ENCODE results near the gene ABHD1. TPM values are rescaled to one million over a fixed set of nuclear protein-coding genes. Genes with fewer than 3 reads are reported as not detected.

Gene ABHD1
- total RNA-seq, 1 donor from 2014 or later, result not detected

DNA sequence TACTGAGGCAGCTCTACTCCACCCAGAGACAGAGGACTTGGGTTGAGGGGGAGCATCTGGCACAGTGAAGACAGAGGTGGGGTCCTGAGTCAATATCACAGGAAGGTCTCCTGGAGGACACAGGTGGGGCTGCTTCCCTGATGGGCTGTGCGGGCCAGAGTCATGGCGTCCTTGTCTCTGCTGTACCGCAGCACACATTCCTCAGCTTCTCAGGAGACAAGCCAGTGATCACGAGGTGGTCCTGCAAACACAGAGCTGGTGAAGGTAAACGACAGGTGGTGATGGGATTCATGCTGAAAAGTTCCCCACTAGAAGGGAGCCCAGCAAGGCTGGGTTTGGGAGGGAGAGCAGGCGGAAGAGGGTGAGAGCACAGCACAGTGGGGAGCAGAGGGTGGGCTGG, 34.9 kb downstream of the ABHD1 start:
- H3K36me3 Mint-ChIP-seq (ENCODE audit: low read depth, unreplicated experiment), result no peaks in the 10 kb centered on the region
- Histone ChIP-seq H3K27ac (ENCODE audit: low read depth, low read length) (no peak overlapping the region), H3K79me2 (ENCODE audit: insufficient read depth, low read length) (no peaks in the 10 kb centered on the region), H3K9me3 (ENCODE audit: insufficient read depth, low read depth, low read length) (no peaks in the 10 kb centered on the region), H3K4me3 (ENCODE audit: insufficient read depth, low read depth, low read length) (no peak overlapping the region), H4K20me1 (ENCODE audit: insufficient read depth, low read length) (no peaks in the 10 kb centered on the region), H3K27me3 (ENCODE audit: insufficient read depth, low read length) (peaks cover 3% of the 10 kb centered on the region), H3K4me1 (ENCODE audit: insufficient read depth, low read length) (no peaks in the 10 kb centered on the region), H3K9ac (ENCODE audit: low read length) (no peak overlapping the region), H3K4me2 (ENCODE audit: low read length) (no peak overlapping the region), H3K36me3 (ENCODE audit: insufficient read depth, low read length) (no peaks in the 10 kb centered on the region), H2AFZ (ENCODE audit: low read depth, low read length) (no peak overlapping the region)
- peaks cover 2% of the 10 kb centered on the region for H3K9me3 Mint-ChIP-seq (ENCODE audit: unreplicated experiment)
- no peak overlapping the region for H3K27ac Mint-ChIP-seq (ENCODE audit: unreplicated experiment)
- H3K4me1 Mint-ChIP-seq (ENCODE audit: low read depth, unreplicated experiment), result no peaks in the 10 kb centered on the region
- H3K4me3 Mint-ChIP-seq (ENCODE audit: unreplicated experiment), result no peak overlapping the region
- peaks cover 12% of the 10 kb centered on the region for H3K27me3 Mint-ChIP-seq (ENCODE audit: low read depth, unreplicated experiment)
- FAIRE-seq (no peak), DNase-seq (ENCODE audit: low read depth) (no peak)
- no peak for TF ChIP-seq EZH2 (IDR thresholded peaks at IDR 0.05; ENCODE audit: insufficient read depth, low read length)
- TF ChIP-seq, protein P1, sequence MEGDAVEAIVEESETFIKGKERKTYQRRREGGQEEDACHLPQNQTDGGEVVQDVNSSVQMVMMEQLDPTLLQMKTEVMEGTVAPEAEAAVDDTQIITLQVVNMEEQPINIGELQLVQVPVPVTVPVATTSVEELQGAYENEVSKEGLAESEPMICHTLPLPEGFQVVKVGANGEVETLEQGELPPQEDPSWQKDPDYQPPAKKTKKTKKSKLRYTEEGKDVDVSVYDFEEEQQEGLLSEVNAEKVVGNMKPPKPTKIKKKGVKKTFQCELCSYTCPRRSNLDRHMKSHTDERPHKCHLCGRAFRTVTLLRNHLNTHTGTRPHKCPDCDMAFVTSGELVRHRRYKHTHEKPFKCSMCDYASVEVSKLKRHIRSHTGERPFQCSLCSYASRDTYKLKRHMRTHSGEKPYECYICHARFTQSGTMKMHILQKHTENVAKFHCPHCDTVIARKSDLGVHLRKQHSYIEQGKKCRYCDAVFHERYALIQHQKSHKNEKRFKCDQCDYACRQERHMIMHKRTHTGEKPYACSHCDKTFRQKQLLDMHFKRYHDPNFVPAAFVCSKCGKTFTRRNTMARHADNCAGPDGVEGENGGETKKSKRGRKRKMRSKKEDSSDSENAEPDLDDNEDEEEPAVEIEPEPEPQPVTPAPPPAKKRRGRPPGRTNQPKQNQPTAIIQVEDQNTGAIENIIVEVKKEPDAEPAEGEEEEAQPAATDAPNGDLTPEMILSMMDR (IDR thresholded peaks at IDR 0.05; ENCODE audit: insufficient read depth, low read depth, low read length), result no peak

- H3K79me2 ChIP-seq (ENCODE audit: insufficient read depth, low read length), result no peaks in the 10 kb centered on the region
- peaks cover 12% of the 10 kb centered on the region for H3K27me3 Mint-ChIP-seq (ENCODE audit: low read depth, unreplicated experiment)
- no peak overlapping the region for H2AFZ ChIP-seq (ENCODE audit: low read depth, low read length)
- H3K4me1 Mint-ChIP-seq (ENCODE audit: low read depth, unreplicated experiment), result no peaks in the 10 kb centered on the region
- peaks cover under 1% of the 10 kb centered on the region for H3K9me3 Mint-ChIP-seq (ENCODE audit: unreplicated experiment)
- H3K4me3 ChIP-seq (ENCODE audit: insufficient read depth, low read depth, low read length), result no peak overlapping the region
- no peaks in the 10 kb centered on the region for H3K36me3 ChIP-seq (ENCODE audit: insufficient read depth, low read length)
- H3K36me3 Mint-ChIP-seq (ENCODE audit: low read depth, unreplicated experiment), result no peaks in the 10 kb centered on the region
- DNase-seq (ENCODE audit: low read depth), result no peak
- H3K27me3 ChIP-seq (ENCODE audit: insufficient read depth, low read length), result no peaks in the 10 kb centered on the region
- H3K27ac ChIP-seq (ENCODE audit: low read depth, low read length), result no peak overlapping the region
- no peak overlapping the region for H3K9ac ChIP-seq (ENCODE audit: low read length)
- H3K4me3 Mint-ChIP-seq (ENCODE audit: unreplicated experiment), result no peak overlapping the region
- no peak for FAIRE-seq
- H4K20me1 ChIP-seq (ENCODE audit: insufficient read depth, low read length), result no peaks in the 10 kb centered on the region
- H3K4me1 ChIP-seq (ENCODE audit: insufficient read depth, low read length), result no peaks in the 10 kb centered on the region
- no peak overlapping the region for H3K4me2 ChIP-seq (ENCODE audit: low read length)
- H3K9me3 ChIP-seq (ENCODE audit: insufficient read depth, low read depth, low read length), result no peaks in the 10 kb centered on the region
- no peak overlapping the region for H3K27ac Mint-ChIP-seq (ENCODE audit: unreplicated experiment)
- TF ChIP-seq EZH2 (IDR thresholded peaks at IDR 0.05; ENCODE audit: insufficient read depth, low read length), result no peak
- TF ChIP-seq, protein P1 (IDR thresholded peaks at IDR 0.05; ENCODE audit: insufficient read depth, low read depth, low read length), result no peak
Measured at GRCh38 chr2:27159271-27159670, 35.7 kb downstream of the ABHD1 start.

DNA sequence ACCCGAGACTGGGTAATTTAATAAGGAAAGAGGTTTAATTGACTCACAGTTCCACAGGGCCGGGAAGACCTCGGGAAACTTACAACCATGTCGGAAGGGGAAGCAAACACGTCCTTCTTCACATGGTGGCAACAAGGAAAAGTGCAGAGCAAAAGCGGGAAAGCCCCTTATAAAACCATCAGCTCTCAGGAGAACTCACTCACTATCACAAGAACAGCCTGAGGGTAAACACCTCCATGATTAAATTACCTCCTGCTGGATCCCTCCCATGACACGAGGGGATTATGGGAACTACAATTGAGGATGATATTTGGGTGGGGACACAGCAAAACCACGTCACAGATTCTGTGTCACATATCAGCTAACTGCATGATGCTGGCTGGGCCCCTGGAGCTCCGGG, 36.6 kb downstream of the ABHD1 start:
- no peak overlapping the region for H3K4me2 ChIP-seq (ENCODE audit: low read length)
- TF ChIP-seq, protein P1 (IDR thresholded peaks at IDR 0.05; ENCODE audit: insufficient read depth, low read depth, low read length), result no peak
- TF ChIP-seq EZH2 (IDR thresholded peaks at IDR 0.05; ENCODE audit: insufficient read depth, low read length), result no peak
- no peak for DNase-seq (ENCODE audit: low read depth)
- peaks cover under 1% of the 10 kb centered on the region for H3K27me3 ChIP-seq (ENCODE audit: insufficient read depth, low read length)
- no peaks in the 10 kb centered on the region for H3K4me1 ChIP-seq (ENCODE audit: insufficient read depth, low read length)
- H4K20me1 ChIP-seq (ENCODE audit: insufficient read depth, low read length), result no peaks in the 10 kb centered on the region
- H3K9me3 ChIP-seq (ENCODE audit: insufficient read depth, low read depth, low read length), result no peaks in the 10 kb centered on the region
- Mint-ChIP-seq H3K27ac (ENCODE audit: unreplicated experiment) (no peak overlapping the region), H3K27me3 (ENCODE audit: low read depth, unreplicated experiment) (peaks cover 12% of the 10 kb centered on the region), H3K9me3 (ENCODE audit: unreplicated experiment) (no peaks in the 10 kb centered on the region), H3K4me3 (ENCODE audit: unreplicated experiment) (no peak overlapping the region), H3K4me1 (ENCODE audit: low read depth, unreplicated experiment) (no peaks in the 10 kb centered on the region), H3K36me3 (ENCODE audit: low read depth, unreplicated experiment) (no peaks in the 10 kb centered on the region)
- no peak overlapping the region for H3K27ac ChIP-seq (ENCODE audit: low read depth, low read length)
- H3K4me3 ChIP-seq (ENCODE audit: insufficient read depth, low read depth, low read length), result no peak overlapping the region
- H3K79me2 ChIP-seq (ENCODE audit: insufficient read depth, low read length), result no peaks in the 10 kb centered on the region
- no peak overlapping the region for H2AFZ ChIP-seq (ENCODE audit: low read depth, low read length)
- no peak overlapping the region for H3K9ac ChIP-seq (ENCODE audit: low read length)
- no peak for FAIRE-seq
- H3K36me3 ChIP-seq (ENCODE audit: insufficient read depth, low read length), result no peaks in the 10 kb centered on the region

Data from astrocyte (in vitro differentiated cells and primary cell).